ENCODE data around the gene PPP2R2C. TPM values are rescaled to one million over a fixed set of nuclear protein-coding genes. Genes with fewer than 3 reads are reported as not detected.

Gene PPP2R2C
- total RNA-seq, 4 donors from 2014 or later, result 0.50 to 2.7 (median 1.4) TPM

DNA sequence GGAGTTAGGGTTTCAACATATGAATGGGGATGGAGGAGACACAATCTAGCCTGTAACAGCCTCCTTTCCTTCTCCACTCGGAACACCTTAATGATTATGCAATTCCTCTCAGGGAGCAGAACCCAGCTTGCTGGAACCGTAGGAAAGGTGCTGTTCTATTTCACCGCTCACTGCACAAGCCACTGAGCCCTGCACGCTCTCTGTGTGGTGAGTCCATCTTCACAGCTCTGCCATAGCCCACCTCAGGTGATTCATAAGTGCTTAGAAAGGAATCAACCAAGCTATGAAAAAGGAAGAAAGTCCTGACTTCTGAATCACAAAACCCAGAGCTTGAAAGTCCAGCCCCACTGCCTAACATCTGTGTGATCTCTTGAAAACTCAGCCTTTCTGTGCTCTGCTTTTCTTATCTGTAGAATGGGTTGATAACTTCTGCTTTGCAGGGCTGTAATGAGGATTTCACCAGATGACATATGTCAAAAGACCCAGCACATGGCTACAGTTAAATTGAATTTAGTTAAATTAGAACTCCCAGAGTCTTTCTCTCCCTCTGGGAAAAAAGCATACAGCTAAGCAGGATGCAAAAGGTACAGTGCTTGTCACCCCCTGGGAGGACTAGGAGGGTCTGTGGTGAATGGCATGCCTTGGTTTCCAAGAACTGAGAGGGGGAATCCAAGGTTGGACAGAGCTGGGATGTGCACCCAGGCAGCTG is 111.2 kb downstream of the PPP2R2C start:
- Histone ChIP-seq H3K4me1 (no peaks in the 10 kb centered on the region), H3K27ac (replicated peaks in 1 of 4) (no peak overlapping the region), H3K4me3 (no peak overlapping the region), H3K27me3 (peaks cover 0 to 54% (median 0%) of the 10 kb centered on the region in 4 donors), H3K36me3 (no peaks in the 10 kb centered on the region), H3K9me3 (peaks cover 0 to 5% (median 0%) of the 10 kb centered on the region in 4 donors)
- intact Hi-C loops (cut with DNase I), result no loop called here
- 70% methylated on average over 4 of the region's 4 CpGs for WGBS
- no peak for DNase-seq (ENCODE audit: extremely low spot score)
- TF ChIP-seq POLR2A (IDR thresholded peaks at IDR 0.05; ENCODE audit: low read depth) (no peak), POLR2AphosphoS5 (IDR thresholded peaks at IDR 0.05) (no peak), EP300 (IDR thresholded peaks at IDR 0.05) (no peak)
- TF ChIP-seq, protein P1, sequence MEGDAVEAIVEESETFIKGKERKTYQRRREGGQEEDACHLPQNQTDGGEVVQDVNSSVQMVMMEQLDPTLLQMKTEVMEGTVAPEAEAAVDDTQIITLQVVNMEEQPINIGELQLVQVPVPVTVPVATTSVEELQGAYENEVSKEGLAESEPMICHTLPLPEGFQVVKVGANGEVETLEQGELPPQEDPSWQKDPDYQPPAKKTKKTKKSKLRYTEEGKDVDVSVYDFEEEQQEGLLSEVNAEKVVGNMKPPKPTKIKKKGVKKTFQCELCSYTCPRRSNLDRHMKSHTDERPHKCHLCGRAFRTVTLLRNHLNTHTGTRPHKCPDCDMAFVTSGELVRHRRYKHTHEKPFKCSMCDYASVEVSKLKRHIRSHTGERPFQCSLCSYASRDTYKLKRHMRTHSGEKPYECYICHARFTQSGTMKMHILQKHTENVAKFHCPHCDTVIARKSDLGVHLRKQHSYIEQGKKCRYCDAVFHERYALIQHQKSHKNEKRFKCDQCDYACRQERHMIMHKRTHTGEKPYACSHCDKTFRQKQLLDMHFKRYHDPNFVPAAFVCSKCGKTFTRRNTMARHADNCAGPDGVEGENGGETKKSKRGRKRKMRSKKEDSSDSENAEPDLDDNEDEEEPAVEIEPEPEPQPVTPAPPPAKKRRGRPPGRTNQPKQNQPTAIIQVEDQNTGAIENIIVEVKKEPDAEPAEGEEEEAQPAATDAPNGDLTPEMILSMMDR (IDR thresholded peaks at IDR 0.05), result no peak

DNA sequence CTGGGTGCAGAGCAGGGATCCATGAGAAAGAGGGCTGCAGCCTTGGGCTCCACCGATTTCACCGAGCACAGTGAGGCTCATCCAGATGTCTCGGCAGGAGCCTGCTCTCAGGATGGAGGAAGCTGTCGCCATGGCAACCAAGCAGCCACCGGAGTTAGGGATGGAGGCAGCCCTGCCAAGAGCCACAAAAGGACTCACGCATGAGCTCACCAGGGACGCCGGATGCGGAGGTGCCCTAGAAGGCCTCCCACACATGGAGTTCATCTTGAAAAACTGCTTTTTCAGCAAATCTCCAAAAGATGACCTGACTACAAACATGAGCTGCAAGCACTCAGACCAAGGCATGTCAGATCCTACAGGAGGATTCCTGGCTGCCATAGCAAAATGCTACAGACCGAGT is 112.0 kb downstream of the PPP2R2C start:
- intact Hi-C loops (cut with DNase I), result no loop called here
- DNase-seq (ENCODE audit: extremely low spot score), result no peak
- H3K4me1 ChIP-seq, result no peaks in the 10 kb centered on the region
- TF ChIP-seq POLR2AphosphoS5 (IDR thresholded peaks at IDR 0.05), result no peak
- H3K27ac ChIP-seq (replicated peaks in 1 of 4), result no peak overlapping the region
- no peak overlapping the region for H3K4me3 ChIP-seq
- 22% methylated on average over 4 of the region's 10 CpGs for WGBS
- no peaks in the 10 kb centered on the region for H3K36me3 ChIP-seq
- H3K9me3 ChIP-seq, result peaks cover 0 to 5% (median 0%) of the 10 kb centered on the region in 4 donors
- peaks cover 0 to 56% (median 0%) of the 10 kb centered on the region in 4 donors for H3K27me3 ChIP-seq

DNA sequence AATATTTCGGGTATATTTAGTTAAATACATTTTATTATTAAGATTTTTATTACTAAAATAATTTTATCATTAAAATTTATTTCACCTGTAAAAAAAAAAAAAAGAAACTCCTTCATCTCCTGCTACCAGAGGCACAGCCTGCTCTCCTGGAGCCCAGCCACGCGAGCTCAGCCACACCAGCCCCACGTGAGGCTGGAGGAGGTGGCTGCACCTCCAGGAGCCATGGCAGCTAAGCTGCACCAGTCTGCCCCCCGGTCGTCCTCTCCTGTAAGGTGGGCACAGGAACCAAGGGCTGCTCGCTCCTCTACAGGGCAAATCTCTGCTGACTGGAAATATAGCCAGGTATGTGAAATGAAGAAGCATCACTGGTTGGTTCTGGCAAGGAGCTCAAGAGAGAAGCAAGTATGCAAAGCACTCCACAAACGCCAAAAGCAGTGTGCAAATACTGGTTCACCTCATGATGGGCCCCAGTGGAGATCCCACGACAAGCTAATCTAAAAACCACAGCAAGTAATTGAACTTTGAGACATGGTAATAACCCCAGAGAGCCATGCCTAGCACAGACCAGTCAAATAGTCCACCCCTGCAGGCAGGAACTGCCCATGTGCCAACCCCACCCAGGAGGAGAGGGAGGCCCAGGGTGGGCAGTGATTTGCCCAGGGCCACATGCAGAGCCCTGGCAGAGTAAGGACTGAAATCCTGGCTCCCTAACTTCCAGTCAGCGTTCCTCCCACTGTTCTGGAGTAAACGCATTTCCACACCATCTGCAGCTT is 112.7 kb downstream of the PPP2R2C start:
- H3K27me3 ChIP-seq, result peaks cover 0 to 56% (median 0%) of the 10 kb centered on the region in 4 donors
- WGBS, result 63% methylated on average over 11 of the region's 11 CpGs

DNA sequence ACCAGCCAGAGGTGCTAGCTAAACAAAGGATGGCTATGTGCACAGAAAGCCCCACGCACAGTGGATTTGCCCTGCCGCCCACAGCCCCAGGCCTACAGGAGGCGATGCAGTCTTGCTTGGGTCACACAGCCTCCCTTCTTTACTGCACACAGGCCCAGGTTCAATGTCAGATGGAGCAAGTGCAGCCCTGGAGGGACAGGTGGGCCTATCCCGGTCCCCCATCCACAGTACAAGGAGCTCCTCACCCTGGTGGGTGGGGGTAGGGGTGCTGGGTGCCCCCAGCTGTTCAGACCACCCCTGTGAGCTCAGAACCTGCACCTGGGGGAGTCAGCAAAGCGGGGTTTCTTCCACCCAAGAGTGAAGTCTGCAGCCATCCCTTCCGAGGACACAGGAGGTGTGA is 114.9 kb downstream of the PPP2R2C start:
- peaks cover 0 to 55% (median 0%) of the 10 kb centered on the region in 4 donors for H3K27me3 ChIP-seq
- intact Hi-C loops (cut with DNase I), result no loop called here
- H3K27ac ChIP-seq (replicated peaks in 1 of 4), result no peak overlapping the region
- 83% methylated on average over 6 of the region's 6 CpGs for WGBS
- TF ChIP-seq EP300 (IDR thresholded peaks at IDR 0.05), result no peak
- TF ChIP-seq, protein P1 (IDR thresholded peaks at IDR 0.05), result no peak
- no peak for TF ChIP-seq POLR2AphosphoS5 (IDR thresholded peaks at IDR 0.05)
- no peak for TF ChIP-seq POLR2A (IDR thresholded peaks at IDR 0.05; ENCODE audit: low read depth)
- H3K4me3 ChIP-seq, result no peak overlapping the region
- DNase-seq (ENCODE audit: extremely low spot score), result no peak
- no peaks in the 10 kb centered on the region for H3K4me1 ChIP-seq
- no peaks in the 10 kb centered on the region for H3K9me3 ChIP-seq
- H3K36me3 ChIP-seq, result no peaks in the 10 kb centered on the region

More for the DNA sequence above, 112.7 kb downstream of the PPP2R2C start:
- Histone ChIP-seq H3K4me1 (no peaks in the 10 kb centered on the region), H3K4me3 (no peak overlapping the region), H3K27ac (replicated peaks in 1 of 4) (no peak overlapping the region), H3K9me3 (peaks cover 0 to 5% (median 0%) of the 10 kb centered on the region in 4 donors), H3K36me3 (no peaks in the 10 kb centered on the region)
- no peak for DNase-seq (ENCODE audit: extremely low spot score)
- TF ChIP-seq POLR2AphosphoS5 (IDR thresholded peaks at IDR 0.05) (no peak), POLR2A (IDR thresholded peaks at IDR 0.05; ENCODE audit: low read depth) (no peak), EP300 (IDR thresholded peaks at IDR 0.05) (no peak)
- TF ChIP-seq, protein P1 (IDR thresholded peaks at IDR 0.05), result no peak
- intact Hi-C loops (cut with DNase I), result no loop called here

DNA sequence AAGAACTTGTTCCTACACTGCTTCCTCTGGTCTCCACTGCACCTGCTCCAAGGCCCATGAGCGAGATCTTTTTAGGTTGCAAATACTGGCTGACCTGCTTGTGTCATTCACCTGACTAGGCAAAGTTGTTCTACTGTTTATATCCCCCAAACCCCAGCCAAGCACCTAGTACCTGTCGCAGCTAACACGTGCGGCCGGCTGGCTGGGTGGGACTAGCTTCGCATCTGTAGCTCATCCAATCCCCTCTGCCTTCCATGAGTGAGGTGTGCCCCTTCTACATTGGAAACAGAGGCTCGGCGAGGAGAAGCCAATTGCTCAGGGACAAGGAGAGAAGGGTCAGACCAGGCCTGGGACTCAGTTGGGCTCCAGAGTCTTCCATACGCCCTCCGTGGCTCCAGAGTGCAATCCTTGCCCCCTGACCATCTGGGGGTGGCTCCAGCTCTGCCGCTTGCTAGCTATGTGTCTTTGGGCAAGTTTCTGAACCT is 116.3 kb downstream of the PPP2R2C start:
- WGBS, result 75% methylated on average over 11 of the region's 11 CpGs
- Histone ChIP-seq H3K4me1 (no peaks in the 10 kb centered on the region), H3K36me3 (no peaks in the 10 kb centered on the region), H3K9me3 (no peaks in the 10 kb centered on the region), H3K4me3 (no peak overlapping the region), H3K27me3 (peaks cover 0 to 55% (median 0%) of the 10 kb centered on the region in 4 donors), H3K27ac (replicated peaks in 1 of 4) (no peak overlapping the region)
- TF ChIP-seq POLR2A (IDR thresholded peaks at IDR 0.05; ENCODE audit: low read depth) (no peak), POLR2AphosphoS5 (IDR thresholded peaks at IDR 0.05) (no peak), EP300 (IDR thresholded peaks at IDR 0.05) (no peak)
- TF ChIP-seq, protein P1 (IDR thresholded peaks at IDR 0.05), result no peak
- intact Hi-C loops (cut with DNase I), result no loop called here
- no peak for DNase-seq (ENCODE audit: extremely low spot score)
